ENCODE results near the gene PABPC1L.

The PABPC1L gene

GRCh38 chr20:44970243-44970757, 60.4 kb downstream of the PABPC1L start:
- no peak for DNase-seq

GRCh38 chr20:44973053-44973452, 63.2 kb downstream of the PABPC1L start:
- DNase-seq = no peak

GRCh38 chr20:44976698-44977097, 66.8 kb downstream of the PABPC1L start:
- DNase-seq = no peak

GRCh38 chr20:44979090-44979621, 69.3 kb downstream of the PABPC1L start:
- no peak for DNase-seq

GRCh38 chr20:44981736-44982406, 72.0 kb downstream of the PABPC1L start:
- DNase-seq = no peak

GRCh38 chr20:44983093-44983674, 73.3 kb downstream of the PABPC1L start:
- no peak for DNase-seq

GRCh38 chr20:44988631-44989171, 78.8 kb downstream of the PABPC1L start:
- no peak for DNase-seq
